GM18499 (cell line): Measurements from ENCODE around the gene PRRC2B.
"Not testable (repeated sequence)": the region's sequence is repeated elsewhere in the genome, so short reads cannot be mapped to it uniquely, and the experiment has no call there.

Experiments used
- ATAC-seq: cut with Tn5 transposase; IDR thresholded peaks from one replicate; pipeline ENCODE4 v1.9.1; 2021; ENCODE audit warnings: moderate number of reproducible peaks; ENCODE audit not compliant: insufficient read depth, unreplicated experiment

PRRC2B gene

DNA sequence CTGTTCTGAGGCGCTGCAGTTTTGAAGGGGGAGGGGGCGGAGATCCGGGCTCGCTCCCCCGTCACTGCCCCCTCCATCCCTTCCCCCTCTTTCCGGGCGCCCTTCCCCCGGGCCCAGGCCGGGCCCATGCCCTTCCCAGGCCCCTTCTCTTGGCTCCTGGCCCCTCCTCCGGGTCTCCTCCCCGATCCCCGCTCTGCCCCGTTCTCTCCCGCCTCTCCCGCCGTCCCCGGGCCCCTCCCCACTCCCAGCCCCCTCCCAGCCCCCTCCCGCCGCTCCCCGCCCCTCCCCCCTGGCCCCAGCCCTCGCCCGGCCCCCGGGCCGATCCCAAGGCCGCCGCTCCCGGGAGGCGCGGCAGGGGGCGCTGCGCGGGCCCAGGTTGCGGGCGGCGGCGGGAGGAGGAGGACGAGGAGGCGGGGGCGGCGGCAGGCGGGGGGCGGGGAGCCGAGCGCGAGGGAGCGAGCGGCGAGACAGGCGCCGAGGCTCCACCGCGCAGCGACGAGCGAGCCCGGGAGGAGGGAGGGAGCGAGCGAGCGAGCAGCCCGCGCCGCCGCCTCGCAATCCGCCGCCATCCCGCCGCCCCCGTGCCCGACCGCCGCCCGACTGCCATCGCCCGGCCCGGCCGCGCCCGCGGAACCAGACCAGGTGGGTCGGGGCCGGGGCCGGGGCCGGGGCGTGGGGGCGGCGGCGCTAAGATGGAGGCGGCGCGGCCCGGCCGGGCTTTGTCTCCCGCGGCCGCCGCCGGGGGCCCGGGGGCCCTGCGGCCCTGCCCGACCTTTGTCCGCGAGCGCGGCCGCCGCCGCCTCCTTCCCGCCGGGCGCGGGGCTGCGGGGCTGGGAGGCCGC lies at the start of gene PRRC2B:
TSS of gene PRRC2B (plus strand) at position 465 of the 842 bp plus-strand sequence. CDS start 36,059 bp downstream, outside the sequence.
- ATAC-seq: no peak

DNA sequence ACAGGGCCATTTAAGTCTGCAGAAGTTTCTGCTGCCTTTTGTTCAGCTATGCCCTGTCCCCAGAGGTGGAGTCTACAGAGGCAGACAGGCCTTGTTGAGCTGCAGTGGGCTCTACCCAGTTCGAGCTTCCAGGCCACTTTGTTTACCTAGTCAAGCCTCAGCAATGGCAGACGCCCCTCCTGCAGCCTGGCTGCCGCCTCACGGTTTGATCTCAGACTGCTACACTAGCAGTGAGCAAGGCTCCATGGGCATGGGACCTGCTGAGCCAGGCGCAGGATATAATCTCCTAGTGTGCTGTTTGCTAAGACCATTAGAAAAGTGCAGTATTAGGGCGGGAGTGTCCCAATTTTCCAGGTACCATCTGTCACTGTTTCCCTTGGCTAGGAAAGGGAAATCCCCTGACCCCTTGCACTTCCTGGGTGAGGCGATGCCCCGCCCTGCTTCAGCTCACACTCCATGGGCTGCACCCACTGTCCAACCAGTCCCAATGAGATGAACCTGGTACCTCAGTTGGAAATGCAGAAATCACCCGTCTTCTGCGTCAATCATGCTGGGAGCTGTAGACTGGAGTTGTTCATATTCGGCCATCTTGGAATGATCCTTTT lies 48.9 kb upstream of the PRRC2B start:
- not testable (repeated sequence) for ATAC-seq

DNA sequence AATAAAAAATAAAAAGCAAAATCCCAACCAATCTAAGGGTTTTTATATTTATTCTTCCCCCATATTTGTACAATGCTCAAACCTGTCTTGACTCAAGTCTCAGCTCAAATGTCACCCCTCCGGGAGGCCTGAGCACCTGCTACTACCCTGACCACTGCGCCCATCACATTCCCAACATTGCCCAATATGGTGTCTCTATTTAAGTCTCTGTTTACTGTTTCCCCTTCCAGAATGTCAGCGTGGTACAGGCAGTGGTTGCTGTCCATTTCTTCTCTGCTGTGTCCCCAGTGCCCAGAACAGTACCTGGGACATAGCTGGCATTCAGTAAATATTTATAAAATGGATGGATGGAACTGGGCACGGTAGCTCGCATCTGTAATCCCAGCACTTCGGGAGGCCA lies 47.3 kb upstream of the PRRC2B start:
- no peak for ATAC-seq

DNA sequence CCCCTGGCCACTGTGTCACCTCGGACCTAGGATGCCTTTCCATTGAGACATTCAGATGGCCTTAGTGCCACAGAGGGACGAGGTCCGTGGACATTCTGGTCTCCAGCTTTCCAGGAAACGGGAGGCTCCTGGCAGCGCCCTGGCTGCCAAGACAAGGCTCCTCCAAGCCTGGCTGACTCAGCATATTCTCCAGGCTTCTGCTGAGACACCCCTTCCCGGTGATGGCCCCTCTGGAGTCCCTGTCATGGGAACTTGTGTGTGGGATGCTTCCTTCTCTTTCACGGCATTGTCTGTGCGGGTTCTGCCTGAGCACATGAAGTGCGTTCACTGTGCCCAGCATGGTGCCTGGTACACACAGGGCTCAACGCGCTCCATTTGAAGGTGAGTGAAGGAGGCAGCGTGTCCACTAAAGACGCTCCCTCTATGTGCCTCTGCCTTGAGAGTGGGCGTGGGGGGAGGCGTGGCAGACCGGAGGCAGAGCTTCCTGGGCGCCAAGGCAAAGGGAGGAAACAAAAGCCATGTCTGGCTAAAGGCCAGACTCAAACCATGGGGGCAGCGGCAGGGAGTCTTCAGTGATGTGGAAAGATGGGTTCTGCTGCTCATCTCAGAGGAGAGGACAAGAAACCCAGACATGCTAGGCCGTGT lies 46.4 kb upstream of the PRRC2B start:
- no peak for ATAC-seq

DNA sequence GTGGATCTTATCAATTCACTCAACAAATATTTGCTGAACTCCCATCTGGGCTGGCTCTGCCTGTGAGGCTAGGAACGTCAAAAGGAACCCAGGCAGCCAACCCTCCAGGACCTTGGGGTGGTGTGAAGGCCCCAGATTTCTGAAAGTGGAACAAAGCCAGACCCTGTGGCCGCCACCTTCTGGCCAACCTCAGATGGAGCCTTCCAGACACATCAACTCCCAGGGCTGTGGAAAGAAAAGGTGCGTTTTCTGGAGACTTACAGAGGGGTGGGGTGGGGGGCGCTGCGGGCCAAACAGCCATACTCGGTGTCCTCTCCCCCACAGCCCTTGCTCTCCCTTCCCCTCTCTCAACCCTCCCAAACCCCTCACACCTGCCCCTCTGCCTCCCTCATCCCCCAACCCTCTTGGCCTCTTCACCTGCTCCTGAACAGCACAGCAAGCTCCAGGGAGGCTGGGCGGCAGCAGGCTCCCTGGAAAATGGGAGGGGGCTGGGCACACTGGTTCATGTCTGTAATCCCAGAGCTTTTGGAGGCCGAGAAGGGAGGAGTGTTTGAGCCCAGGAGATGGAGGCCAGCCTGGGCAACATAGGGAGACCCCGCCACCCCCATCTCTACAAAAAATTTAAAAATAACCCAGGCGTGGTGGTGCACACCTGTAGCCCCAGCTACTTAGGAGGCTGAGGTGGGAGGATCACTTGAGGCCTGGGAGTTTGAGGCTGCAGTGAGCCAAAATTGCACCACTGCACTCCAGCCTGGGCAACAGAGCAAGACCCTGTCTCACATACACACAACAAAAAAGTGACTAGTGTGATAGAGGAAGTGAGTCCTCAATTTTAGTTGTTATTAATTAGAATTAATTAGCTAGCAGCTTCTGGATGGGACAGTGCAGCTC lies 45.0 kb upstream of the PRRC2B start:
- no peak for ATAC-seq

DNA sequence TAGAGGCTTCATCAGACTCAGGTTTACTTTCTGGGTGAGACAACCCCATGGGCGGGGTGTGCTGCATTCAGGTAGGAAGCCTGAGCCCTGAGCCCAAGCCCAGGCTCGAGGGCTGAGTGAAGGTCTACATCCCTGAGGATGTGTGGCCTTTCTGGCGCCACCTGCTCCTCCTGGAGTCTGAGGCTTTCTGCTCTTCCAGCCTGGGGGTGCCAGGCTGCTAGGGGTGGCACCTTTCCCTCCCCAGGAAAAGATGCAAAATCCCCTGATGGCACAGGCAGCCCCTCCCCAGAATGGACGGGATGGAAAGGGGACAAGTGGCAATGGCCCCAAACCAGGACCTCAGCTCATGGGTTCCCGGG lies 44.4 kb upstream of the PRRC2B start:
- ATAC-seq: no peak

DNA sequence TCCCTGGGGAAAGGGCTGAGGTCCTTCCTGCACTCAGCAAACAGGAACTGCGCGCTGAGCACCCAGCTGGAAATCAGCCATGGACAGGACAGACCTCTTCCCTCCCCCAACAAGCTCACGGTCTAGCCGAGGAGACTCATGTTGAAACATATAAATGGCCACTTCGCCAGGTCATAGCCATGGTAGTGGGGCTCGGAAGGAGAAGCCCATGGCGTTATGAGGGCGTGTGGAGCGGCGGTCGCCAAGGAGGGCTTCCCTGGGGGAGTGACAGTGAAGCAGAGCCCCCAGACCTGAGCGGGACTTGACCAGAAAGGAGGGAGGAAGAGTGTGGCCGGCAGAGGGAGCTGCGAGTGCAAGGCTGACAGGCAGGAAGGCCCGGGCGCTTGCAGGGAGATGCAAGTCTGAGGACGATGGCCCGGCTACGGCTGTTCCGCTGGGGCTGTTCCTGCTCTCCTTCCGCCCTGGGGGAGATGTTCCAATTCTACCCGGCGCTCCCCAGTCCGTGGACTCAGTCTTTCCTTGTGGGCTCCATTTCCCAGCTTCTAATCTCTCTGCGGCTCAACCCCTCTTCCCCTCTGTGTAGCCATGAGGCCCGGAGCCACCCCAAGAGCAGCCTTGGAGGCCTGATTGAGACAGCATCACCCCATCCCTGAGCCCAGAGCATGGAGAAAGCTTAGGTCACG lies 43.9 kb upstream of the PRRC2B start:
- ATAC-seq: no peak

DNA sequence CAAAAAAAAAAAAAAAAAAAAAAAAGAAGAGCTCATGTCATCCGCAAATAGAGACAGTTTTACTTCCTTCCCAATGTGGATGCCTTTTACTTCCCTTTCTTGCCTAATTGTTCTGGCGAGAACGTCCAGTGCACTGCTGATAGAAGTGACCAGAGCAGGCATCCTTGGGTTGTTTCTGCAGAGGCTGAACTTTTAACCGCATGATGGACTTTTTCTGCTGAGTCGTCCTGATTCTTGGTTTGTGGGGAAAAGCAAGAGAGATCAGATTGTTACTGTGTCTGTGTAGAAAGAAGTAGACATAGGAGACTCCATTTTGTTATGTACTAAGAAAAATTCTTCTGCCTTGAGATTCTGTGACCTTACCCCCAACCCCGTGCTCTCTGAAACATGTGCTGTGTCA lies 37.4 kb upstream of the PRRC2B start:
- not testable (repeated sequence) for ATAC-seq

DNA sequence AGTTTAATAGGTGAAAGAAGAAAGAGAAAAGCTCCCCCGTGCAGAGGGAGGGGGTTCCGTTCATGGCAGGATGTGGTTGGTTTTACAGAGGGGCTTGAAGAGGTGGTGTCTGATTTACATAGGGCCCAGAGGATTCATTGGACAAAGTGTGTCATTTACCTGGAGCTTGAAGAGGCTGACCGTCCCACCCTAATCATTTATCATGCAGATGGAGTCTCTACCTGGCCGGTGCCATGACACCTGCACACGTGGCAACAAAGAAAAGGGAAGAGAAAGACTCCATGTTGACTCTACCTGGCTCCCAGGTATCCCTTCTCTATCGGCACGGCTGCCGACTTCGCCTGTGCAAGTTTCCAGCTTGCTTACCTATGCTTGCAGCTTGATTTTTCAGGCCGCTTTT lies 35.3 kb upstream of the PRRC2B start:
- ATAC-seq: no peak

DNA sequence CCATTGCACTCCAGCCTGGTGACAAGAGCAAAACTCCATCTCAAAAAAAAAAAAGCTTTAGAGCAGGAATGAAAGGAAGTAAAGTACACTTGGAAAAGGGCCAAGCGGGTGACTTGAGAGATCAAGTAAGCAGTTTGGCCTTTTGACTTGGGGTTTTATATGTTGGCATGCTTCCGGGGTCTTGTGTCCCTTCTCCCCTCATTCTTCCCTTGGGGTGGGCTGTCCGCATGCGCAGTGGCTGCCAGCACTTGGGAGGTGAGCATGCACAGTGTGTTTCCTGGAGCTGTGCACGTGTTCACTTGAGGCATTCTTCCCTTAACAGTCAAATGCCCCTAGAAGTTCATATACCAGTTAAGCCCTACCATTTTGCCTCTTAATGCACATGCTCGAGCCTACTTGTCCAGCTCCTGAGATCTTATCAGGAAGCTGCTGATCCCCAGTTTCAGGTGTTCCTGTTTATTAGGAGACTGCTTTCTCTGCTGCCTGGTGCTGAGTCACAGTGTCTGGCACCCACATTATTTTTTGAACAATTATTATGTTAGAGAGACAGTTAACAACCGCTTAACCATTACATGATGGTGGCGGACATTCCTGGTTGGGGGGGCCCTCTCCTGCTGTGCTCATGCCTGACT lies 32.6 kb upstream of the PRRC2B start:
- no peak for ATAC-seq

DNA sequence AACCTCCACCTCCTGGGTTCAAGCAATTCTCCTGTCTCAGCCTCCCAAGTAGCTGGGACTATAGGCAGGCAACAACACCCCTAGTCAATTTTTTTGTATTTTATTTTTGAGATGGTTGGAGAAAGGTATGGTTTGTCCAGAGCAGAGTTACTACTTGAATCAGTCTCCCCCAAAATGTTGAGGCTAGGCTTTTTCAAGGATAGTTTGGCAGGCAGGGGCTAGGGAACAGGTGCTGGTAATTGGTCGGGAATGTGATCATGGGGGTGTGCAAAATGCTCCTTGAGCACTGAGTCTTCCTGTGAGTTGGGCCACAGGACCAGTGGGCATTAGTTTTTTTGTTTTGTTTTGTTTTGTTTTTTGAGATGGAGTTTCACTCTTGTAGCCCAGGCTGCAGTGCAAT lies 28.3 kb upstream of the PRRC2B start:
- no peak for ATAC-seq

DNA sequence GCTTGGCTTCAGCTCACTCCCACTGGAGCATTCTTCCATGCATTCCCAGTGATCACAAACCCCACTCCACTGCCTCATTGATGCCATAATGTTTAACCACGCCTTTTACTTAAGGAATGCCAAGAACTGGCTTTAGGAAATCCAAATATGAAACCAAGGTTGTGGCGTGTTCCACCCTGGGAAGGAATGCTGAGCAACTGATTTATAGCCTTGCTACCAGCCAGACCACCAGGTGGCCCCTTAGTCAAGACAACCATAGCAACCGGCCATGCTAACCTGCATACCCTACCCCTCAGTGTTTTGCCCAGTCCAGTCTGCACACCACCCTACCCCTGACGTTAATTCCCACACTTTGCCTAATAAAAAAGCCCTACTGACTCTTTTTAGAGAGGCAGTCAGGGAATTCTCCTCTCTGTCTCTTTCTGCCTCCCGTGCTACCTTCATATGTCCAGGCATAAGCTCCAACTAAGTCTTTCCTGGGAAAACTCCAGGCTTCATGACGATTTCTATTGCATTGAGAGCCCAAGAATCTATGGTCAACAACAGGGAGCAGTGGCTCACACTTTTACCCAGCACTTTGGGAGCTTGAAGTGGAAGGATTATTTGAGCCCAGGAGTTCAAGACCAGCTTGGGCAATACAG lies 27.0 kb upstream of the PRRC2B start:
- ATAC-seq: no peak

DNA sequence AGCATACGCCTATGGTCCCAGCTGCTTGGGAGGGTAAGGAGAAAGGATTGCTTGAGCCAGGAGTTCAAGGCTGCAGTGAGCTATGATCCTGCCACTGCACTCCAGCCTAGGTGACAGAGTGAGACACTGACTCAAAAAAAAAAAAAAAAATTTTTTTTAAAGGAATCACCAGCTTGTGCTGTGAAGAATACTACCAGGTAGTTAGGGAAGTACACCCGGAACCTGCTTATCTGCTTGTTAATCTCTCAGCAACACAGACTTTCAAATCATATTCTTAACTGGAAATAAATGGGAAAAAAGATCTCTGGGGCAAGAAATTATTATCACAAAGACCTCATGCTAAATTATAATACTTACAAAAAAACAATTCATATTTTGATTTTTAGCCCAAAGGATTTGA lies 26.4 kb upstream of the PRRC2B start:
- ATAC-seq: no peak

DNA sequence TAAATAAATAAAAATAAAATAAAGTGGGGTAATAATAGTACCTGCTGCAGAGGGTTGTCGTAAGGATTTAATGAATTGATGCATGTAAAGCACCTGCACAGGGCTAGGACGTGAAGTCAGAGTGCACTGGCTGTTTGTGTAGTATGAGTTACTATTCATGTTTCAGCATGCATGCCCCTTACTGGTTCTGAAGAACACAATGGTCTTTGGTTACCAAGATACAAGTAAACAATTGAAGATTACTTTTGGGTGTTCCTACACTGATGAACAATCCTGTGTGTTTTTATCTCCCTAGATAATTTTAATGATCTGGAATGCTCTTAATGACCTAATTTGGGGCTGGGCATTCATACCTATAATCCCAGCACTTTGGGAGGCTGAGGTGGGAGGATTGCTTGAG lies 23.2 kb upstream of the PRRC2B start:
- no peak for ATAC-seq

DNA sequence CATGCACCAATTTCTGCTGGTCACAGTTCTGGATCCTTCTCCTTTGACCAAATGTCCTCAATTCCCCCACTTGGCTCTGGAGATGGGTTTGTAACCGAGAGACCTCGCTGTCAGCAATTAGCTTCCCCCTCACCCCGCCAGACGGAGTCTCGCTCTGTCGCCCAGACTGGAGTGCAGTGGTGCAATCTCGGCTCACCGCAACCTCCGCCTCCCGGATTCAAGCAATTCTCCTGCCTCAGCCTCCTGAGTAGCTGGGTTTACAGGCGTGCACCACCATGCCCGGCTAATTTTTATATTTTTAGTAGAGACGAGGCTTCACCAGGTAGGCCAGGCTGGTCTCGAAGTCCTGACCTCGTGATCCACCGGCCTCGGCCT lies 21.3 kb upstream of the PRRC2B start:
- ATAC-seq: not testable (repeated sequence)

DNA sequence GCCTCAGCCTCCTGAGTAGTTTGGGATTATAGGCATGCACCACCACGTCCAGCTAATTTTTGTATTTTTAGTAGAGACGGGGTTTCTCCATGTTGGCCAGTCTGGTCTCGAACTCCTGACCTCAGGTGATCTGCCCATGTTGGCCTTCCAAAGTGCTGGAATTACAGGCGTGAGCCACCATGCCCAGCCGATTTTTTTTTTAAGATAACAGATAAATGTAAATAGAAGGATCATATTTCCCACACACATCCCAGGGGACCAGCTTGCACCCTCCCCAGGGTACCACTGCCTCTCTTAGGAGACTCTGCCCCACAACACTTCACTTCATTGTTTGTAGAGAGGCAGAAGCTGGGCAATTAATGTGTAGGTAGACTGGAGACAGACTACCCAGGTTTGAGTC lies 19.2 kb upstream of the PRRC2B start:
- ATAC-seq: not testable (repeated sequence)

DNA sequence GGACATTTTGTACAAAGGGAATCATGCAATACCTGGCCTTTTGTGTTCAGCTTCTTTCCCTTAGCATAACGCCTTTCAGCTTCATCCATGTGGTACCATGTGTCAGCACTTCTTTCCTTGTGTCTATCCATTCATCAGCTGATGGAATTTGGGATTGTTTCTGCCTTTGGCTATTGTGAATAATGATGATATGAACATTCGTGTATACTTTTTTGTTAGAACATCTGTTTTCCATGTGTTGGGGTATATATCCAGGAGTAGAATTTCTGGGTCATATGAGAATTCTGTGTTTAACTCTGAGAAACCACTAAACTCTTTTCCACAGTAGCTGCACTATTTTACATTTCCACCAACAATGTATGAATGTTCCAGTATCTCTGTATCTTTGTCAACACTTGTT lies 14.8 kb upstream of the PRRC2B start:
- ATAC-seq: no peak

DNA sequence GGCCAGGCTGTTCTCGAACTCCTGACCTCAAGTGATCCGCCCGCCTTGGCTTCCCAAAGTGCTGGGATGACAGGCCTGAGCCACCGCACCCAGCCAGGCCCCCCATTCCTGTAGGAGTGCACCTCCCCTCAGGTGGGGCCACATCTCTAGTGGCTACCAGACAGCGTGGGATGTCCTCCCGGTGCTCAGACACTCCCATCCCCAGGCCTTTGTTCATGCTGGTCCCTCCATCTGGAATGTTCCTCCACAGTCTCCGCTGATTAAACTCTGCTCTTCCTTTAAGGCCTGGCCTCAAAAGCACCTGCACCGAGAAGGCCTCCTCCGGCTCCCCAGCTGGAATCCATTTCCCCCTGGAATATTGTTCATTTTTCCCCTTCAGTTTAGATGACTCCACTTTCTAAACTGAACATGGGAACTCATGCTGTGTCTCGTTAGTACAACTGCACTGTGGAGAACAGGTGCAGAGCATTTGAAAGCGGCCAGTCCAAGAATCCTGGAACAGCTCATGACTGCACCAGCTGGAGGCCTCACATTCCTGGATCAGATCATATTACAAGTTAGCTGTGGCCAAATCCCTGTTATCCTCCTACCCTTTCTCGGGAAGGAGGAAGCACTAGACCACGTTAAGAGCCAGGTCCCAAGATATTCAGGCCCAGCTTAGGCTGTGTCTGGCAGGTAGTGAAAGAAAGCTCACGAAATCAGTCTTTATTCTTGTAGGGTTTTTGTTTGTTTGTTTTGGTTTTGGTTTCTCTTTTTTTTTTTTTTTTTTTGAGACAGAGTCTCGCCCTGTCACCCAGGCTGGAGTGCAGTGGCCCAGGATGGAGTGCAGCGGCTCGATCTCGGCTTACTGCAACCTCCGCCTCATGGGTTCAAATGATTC lies 10.8 kb upstream of the PRRC2B start:
- no peak for ATAC-seq
